ENCODE measurements around the gene MARK4.

MARK4 gene

DNA sequence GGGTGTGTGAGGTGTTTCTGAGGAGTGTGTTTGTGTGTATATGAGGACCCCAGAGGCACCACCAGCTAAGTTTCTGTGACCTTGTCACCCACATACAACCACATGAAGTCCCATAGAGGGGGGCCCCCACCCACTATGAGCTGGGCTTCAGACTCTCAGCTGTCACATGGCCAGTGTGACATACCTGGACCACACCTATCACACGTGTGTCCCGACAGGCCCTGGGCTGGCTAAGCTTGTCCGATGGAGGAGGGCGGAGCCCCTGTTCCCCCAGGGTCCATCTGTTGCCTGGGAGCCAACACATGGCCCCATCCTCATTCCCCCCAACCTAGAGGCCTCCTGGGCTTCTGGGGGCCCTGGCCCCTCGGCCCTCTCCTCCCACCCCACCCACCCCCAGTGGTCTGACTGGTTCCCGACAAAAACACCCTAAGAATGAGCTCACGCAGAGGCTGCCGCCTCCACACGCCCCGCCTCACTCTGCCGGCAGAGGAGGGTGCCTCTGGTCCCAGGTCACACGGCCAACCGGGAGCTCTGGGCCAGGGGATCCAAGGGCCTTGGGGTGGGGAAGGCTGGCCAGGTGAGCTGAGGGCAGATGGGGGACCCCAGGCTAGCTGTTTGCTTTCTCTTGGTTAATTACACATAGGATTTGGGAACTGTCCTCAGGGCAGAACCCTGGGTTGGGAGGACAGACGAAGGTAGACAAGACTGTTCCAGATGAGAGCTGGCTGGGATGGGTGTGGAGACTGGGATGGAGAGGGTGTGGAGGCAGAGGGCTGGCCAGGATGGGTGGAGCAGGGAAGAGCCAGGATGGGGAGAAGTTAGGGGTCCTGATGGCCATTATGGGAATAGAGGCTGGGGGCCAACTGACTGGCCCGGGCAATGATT is 93.8 kb downstream of the MARK4 start:
- FAIRE-seq = no peak

DNA sequence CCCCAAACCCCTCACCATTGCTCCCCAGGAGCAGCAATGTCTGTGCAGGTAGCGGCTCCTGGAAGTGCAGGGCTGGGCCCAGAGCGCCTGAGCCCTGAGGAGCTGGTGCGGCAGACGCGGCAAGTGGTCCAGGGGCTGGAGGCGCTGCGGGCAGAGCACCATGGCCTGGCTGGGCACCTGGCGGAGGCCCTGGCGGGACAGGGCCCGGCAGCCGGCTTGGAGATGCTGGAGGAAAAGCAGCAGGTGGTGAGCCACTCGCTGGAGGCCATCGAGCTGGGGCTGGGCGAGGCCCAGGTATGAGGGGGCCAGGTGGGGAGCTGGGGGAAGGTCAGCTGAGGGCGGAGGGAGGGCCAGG is 94.4 kb downstream of the MARK4 start:
- no peak for FAIRE-seq

DNA sequence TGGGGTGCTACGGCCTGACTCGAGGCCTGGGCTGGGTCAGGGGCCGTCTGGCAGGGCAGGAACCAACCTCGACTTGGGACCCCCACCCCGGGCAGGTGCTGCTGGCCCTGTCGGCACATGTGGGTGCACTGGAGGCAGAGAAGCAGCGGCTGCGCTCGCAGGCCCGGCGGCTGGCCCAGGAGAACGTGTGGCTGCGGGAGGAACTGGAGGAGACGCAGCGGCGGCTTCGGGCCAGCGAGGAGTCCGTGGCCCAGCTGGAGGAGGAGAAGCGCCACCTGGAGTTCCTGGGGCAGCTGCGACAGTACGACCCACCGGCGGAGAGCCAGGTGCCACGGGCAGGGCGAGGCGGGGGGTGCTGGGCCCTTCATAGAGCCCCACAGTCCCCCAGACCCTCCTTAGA is 95.4 kb downstream of the MARK4 start:
- FAIRE-seq = no peak

DNA sequence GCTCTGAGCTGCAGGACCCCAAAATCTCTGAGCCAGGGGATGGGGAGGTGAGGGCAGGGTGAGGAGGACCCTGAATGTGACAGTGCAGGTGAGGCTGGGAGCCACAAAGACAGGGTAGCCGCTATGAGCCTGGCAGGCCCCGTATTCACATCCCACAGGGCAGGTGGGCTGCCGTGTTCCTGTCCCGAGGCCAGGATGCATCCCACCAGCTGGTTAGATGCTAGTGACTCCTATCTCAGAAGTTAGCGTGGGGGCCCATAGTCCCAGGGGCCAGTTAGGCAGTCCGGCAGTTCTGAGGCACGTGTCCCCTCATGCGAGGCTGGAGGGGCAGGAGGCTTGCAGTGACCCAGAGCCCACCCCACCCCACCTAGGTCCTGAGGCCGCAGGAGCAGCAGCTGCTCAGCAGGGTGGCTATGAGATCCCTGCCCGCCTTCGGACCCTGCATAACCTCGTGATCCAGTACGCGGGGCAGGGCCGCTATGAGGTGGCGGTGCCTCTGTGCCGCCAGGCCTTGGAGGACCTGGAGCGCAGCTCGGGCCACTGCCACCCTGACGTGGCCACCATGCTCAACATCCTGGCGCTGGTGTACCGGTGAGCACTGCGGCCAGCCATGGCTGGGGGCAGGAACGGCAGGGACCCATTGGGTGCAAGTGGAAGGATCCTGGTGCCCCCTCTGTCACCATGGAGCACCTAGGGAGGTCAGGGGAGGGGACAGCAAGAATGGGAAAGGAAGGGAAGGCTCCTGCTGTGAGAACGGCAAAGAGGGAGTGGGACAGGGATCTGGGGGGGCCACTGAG is 96.7 kb downstream of the MARK4 start:
- FAIRE-seq = no peak

DNA sequence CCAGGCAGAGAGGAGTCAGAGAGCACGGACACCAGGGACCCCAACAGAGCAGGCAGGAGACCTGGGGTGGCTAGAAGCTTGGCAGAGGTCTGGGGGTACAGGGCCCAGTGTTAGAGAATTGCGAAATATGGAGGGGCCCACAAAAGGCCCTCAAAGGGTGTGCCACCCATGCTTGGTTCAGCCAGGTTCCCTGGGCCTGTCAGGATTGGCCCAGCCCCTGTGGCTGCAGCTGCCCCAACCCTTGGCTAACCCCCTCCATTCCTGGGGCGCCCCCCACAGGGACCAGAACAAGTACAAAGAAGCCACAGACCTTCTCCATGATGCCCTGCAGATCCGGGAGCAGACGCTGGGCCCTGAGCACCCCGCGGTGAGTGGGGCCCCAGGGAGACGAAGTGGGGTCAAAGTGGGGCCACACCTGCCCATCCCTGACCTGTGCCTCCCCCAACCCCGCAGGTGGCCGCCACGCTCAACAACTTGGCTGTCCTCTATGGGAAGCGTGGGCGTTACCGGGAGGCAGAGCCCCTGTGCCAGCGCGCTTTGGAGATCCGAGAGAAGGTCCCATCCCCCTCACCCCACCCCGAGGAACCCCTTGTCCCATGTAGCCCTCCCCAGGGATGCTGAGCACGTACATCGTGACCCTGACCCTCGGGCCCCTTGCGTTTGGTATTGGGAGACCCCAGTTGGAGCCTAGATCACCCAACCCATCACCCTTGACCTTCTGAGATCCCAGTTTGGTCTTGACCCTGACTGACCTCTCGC is 97.5 kb downstream of the MARK4 start:
- FAIRE-seq = no peak

DNA sequence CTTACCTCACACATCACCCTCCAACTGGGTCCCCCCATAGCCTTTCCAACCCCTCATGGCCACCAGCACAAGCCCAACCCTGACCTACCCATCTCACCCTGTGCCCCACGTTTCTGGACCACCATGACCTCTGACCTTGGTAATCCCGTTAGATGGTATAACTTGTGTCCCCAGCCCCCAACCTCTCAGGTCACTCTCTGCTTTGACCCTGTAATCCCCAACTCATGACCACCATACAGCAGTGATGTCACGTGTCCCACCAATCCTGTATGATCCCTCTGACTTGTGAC is 98.0 kb downstream of the MARK4 start:
- no peak for FAIRE-seq

DNA sequence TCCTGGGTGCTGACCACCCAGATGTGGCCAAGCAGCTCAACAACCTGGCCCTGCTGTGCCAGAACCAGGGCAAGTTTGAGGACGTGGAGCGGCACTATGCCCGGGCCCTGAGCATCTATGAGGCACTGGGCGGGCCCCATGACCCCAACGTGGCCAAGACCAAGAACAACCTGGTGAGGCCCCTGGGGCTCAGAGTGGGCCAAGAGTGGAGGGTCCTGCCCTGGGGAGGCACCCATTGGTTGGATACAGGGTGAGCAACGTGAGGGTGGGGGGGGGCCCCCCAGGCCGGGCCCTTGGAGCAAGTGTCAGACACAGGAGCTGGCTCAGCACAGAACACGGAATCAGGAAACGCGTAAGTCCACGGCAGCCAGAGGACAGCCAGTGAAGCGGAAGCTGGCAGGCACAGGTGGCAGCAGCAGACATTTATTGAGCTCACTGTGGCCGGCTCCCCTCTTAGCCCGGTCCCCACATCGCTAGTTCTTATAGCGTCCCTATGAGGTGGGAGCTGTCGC is 98.4 kb downstream of the MARK4 start:
- FAIRE-seq = no peak

DNA sequence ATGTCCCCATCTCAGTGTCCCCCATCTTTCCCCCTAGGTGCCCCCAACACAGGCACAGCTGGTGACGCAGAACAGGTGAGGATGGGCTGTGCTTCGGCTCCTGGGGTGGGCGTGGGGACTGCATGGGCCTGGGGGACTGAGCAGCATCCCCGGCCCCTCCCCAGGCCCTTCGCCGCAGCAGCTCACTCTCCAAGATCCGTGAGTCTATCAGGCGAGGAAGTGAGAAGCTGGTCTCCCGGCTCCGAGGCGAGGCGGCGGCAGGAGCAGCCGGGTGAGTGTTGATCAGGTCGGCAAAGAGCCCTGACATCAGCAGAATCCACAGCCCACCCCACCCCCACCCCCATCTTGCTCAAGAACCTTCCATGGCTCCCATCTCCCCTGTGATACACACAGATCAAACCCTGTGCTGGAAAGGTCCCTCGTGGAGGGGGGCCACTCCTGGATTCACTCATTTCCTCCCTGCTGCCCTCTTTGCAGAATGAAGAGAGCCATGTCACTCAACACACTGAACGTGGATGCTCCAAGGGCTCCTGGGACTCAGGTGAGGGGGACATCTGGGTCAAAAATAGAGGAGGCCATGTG is 99.5 kb downstream of the MARK4 start:
- no peak for FAIRE-seq

DNA sequence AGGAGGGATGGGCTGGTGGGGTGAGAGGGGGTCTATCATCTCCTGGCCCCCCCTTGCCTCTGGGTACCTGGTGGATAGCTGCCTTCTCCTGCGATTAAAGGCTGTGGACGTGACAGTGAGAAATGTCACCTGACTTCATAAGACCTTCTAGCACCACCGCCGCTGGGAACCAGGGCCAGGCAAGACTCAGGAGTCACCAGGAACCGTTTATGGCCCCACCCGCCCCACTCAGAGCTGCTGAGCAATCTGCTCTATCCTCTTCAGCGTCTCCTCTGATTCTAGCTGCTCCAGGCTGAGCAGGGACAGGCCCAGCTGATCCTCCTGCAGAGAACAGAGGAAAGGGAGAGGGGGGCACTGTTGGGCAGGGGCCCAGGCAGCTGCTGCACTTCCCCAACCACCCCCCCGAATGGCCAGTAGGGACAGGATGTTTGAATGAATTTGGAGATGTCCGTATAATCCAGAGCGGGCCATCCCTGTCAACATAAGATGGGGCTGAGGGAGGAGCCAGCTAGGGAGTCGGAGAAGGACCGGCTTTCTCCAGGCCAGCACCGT is 100.4 kb downstream of the MARK4 start:
- no peak for FAIRE-seq

DNA sequence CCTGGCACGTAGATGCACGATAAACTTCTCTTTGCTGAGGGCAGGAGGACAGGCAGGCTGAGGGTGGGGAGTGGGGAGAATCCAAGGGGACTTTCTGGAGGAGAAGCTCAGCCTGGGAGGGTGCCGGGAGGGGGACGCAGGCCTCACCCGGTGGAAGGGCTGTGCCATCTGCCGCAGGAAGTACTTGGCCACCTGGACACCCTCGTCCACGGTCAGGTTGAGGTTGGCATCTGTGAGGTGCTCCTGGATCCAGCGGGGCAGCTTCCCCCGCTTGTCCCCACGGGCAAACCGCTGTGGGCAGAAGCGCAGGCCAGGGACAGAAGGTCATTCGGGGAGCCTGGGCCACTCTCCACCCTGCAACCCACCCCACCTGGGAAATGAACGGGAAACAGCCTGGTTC is 101.0 kb downstream of the MARK4 start:
- FAIRE-seq = no peak

DNA sequence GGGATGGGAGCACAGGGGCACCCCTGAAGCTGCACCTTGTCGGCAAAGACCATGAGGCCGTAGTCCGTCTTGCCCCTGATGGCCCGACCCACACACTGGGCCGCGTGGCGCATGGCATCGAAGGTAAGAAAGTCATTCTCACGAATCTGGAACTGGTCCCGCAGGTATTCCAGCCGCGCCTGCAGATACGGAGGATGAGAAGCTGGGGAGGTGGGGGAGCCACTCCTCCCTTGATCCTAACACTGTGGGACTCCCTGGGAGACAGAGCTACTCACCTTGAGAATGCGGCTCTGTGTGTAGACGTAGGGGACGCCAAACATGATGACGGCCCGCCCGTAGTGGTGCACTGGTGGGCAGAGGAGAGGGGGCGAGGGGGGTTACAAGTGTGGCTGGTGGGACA is 101.4 kb downstream of the MARK4 start:
- no peak for FAIRE-seq

DNA sequence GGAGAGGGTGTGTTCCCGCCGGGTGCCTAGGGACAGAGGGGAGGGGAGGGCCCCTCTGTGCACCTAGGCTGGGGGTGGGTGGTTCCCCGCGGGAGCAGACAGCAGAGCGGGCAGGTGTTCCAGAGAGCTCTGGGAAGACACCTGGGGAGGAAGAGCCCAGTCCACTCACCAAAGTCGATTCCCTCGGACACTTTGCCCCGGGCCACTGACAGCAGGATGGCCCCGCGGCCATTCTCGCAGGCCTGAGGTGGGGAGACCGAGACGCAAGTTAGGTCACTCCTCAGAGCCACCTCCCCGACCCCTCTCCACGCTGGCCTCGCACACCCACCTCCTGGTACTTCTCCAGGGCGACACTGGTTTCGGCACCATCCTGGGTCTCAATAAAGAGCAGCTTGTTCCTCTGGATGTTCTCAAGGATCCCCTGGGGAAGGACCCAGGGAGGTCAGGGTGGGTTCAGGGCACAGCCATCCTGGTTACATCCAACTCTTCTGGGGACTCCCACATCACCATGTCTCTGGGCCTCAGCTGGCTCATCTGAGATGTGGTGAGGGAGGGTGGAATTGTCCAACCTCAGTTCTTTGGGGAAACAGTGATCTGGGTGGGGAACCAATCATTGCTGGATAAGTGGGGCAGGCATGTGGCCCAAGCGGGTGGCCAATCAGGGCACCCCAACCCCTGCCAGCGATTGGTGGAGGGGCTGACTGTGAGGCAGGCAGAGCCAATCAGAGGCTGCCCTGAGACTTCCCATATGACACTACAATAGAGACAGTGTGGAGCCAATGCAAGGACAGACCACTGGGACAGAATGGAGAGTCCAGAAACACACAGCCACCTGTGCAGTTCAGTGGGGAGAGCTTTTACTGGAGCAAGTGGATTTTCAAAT is 102.1 kb downstream of the MARK4 start:
- FAIRE-seq = no peak

DNA sequence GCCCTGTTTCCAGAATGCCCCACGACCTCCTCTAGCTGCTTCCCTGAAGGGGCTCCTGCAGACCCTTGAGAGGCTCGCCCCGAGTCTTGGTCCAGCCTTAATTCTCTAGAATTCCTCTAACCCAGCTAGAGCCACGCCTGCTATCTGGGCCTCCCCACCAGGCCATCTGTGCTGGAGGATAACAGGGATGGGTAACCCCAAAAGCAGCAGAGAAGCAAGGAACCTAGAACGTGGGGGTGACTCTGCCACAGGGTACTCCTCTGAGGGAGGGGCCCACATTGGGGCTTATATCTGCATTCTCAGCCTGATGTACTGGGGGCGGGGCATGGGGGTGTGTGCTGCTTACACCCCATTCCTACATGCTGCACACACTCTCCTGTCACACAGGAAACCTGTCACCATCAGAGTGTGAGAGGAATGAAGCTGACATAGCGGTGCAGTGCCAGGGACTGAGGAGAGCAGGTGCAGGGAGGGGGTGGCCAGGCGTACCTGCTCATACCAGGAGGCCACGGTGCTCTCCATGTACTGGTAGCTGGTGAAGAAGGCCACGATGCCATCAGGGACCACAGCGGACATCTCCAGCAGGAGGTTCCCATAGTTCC is 103.3 kb downstream of the MARK4 start:
- FAIRE-seq = no peak
